Stimulated activated CD8-positive, alpha-beta memory T cell treated with anti-CD3 and anti-CD28 coated beads, Interleukin-2, amount 100 ng/mL, for 48 hours (primary cell): ENCODE data around the gene FXR2.
A peak's percentile ranks its signal among the peaks of the same experiment; 100 is the strongest.
"Not testable (repeated sequence)": the region's sequence is repeated elsewhere in the genome, so short reads cannot be mapped to it uniquely, and the experiment has no call there.

Experiments
- DNase-seq, 2 donors: peaks; one replicate each; pipeline ENCODE4 v3.0.0-alpha.2; 2020; ENCODE audit warnings: low read depth in 2 of 2

The FXR2 gene

GRCh38 chr17:7614425-7615264 lies at the start of gene FXR2:
Gene FXR2, minus strand, starts transcription at chr17:7614897. Its CDS starts 365 bp downstream, at chr17:7614532.
- peak; percentile 99 to 100 for DNase-seq

DNA sequence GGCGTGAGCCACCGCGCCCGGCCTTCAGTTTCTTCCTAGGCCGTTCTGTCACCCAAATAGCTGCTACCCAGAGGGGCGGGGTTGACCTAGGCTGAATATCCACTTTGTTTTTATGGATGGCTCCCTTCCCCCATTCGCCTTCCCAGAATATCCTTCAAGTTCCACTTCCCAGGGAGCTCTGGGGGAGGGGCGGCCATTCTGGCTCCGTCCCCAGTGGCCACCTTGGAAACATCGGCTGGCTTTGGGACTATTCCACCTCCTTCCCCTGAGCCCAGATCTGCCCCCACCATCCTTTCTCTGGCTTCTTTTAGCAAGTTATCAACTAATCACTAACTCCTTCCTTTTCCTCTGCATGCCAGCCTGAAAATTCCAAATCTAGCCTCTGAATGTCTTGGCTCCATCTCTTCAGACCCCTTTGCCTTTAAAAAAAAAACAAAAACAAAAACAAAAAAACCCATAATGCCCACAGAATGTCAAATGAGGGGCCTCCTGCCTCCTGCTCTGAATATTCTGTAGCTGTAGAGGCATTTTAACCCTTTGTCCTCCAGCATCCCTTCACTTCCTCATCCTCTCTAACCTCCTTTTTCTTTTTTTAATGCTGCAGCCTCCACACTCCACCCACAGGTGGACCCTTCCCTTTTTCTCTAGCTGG lies 42.4 kb upstream of the FXR2 start:
- no peak for DNase-seq

- DNase-seq = no peak
Measured at GRCh38 chr17:7655541-7655840, 40.8 kb upstream of the FXR2 start.

DNA sequence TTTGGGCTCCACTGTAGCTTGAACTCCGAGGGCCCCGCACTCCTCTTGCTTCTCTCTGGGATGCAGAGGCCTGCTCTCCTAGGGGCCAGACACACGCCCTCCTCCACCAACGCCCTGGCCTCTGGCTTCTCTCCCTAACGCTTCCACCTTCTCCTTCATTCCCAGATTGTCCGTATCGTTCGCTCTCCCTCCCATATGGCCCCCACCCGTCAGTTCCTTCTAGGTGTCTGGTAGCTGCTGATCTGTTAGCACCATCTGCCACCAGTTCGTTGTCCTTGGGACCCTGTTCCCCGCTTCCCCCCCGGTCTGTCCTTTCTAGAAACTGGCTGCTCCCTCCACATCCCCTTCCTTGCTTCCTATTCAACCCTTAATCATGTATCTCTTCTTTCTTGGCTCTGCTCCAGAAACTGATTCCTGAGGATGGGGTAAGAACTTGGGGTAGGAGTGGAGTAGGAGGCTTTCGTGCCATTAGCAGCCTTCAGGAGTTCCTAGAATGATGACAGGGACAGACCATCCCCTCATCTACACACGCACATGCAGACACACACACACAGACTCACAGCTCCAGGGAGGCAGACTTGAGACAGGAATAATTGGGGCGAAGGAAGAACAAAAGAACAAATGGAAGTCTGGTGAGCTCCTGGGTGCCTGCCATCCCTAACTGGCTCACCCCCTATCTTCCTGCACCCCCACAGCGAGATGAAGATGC lies 40.3 kb upstream of the FXR2 start:
- no peak for DNase-seq

DNA sequence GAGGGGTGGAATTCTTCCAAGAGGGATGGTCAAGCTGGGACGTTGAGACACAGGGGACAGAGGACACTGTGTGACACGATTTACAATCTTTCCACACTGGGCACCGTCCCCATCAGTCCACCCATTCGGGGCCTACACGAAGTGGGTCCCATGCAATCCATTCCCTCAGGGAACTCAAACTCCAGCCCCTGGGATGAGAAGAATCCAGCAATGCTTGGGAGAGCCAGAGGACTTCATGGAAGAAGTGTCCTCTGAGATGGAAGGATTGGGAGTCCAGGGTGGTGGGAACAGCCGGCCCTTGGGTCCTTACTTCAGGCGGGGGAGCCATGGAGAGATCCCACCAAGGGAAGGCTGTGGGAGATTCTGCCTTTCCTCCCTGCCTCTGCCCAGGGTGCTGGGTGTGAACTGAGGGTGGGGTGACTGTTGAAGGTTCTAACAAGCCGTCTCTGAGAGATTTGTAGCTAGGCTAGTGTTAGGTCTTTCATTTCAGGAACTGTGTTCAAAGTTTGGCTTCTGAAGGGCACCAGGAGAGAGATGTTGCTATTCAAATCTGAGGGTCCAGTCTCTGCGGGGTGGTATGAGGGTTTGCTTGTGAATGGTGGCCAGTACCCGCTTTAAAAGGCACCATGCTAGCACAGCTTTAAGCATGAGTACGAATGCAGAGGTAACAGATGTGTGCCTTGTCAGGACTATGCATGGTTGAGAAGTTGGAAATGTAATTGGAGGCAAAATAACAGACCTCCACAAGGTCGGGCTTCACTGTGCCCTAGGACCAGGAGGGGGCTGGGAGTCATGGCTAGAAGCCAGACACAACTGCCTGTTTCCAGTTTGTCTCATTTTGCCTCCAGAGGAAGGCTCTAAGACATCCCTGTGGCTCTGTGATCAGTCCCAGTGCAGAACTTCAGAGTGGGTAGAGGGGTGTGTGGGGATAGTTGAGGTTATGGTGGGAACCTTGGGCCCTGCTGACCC lies 38.0 kb upstream of the FXR2 start:
- DNase-seq = no peak

- DNase-seq = no peak
Measured at GRCh38 chr17:7651665-7652387, 37.1 kb upstream of the FXR2 start.

DNA sequence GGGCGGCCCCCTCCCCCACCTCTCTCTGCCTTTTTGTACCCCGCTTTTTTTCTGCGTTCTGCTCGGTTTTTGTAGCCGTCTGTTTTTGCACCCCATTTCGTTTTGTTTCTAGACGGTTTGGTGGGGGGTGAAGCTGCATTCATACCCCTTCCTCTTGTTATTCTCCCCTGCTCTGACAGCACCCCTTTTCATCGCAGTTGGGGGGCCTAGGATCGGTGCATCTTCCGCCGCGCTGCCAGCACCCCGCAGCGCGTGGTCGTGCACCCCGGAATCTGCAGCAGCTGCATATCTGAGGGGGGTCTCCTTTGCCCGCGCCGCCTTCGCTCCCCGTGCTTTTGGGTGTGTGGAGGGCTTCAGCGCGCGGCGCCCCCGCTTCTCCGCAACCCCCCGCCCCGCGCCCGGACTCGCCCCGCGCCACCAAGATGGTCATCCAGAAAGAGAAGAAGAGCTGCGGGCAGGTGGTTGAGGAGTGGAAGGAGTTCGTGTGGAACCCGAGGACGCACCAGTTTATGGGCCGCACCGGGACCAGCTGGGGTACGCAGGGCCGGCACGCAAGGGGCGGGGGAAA lies 36.5 kb upstream of the FXR2 start:
- DNase-seq = no peak

GRCh38 chr17:7650509-7651096 lies 35.9 kb upstream of the FXR2 start, which contains the start of gene ATP1B2:
Gene ATP1B2, plus strand, starts transcription at chr17:7650926. Its CDS starts 593 bp downstream, at chr17:7651519.
- DNase-seq = peak; percentile 59 to 60

DNA sequence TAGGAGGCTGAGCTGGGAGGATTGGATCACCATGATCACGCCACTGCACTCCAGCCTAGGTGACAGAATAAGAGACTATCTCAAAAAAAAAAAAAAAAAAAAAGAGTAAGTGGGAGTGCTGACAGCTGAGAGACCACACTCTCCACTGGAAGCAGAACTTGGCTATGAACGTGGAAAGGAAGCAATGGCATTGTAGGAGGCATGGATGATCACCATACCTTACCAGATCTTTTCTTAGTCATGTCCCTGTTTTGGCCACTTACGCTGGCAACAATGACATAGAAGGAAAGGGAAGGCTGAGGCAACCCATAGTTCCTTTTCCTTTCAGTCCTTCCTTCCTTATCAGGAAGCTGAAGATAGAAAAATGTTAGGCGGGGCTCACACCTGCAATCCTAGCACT lies 32.3 kb upstream of the FXR2 start:
- DNase-seq = no peak

DNA sequence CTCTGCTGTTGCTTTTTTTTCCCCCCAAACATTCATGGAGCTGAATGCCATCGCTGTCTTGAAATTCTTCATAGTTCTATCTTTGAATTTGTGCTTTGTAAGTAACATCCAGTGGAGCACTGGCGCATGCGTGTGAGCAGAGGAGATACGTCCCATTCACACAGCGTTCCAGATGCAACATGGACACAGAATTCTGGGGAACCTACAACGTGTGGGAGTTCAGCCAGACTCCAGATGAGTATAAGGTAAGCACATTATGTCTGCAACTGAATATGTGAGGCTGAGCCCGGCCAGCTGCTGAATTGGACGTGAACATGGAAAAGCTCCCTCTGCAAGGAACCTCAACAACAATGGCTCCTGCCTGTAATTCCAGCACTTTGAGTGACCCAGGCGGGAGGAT lies 31.8 kb upstream of the FXR2 start:
- DNase-seq = no peak

DNA sequence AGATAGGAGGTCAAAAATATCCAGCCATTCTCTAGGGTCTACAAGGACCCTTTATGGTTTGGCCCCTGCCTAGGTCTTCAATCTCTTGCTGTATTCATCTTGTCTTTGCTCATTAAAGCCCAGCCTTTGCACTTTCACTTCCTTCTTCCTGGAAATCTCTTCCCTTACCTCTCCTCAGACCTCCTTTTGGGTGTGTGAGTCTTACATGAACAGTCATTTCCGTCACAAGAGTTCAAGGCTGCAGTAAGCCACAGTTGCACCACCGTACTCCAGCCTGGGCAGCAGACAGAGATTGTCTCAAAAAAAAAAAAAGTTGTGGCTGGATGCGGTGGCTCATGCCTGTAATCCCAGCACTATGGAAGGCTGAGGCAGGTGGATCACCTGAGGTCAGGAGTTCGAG lies 30.1 kb upstream of the FXR2 start:
- DNase-seq = no peak

GRCh38 chr17:7641635-7642034 lies 26.9 kb upstream of the FXR2 start:
- DNase-seq = not testable (repeated sequence)

- DNase-seq = no peak
Measured at GRCh38 chr17:7640783-7641182, 26.1 kb upstream of the FXR2 start.

GRCh38 chr17:7636163-7636562 lies 21.5 kb upstream of the FXR2 start:
- DNase-seq = no peak

DNA sequence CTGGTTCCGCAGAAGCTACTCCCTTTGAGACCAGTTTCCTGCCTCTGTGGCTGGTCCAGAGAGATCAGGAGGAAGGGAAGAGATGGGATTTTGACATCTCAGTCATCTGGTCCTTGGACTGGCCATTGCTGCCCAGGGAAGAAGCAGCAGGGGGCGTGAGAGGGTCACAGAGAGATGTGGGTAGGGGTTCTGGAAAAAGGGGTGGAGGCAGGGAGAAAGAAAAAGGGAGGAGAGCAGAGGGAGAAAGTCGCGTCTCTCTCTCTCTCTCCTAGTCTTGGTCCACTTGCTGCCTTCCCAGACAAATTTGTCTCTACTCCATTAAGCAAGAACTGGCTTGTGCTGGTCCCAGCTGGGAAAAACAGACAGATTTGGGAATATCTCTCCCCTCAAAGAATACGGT lies 19.7 kb upstream of the FXR2 start:
- peak in 1 of 2 donors; percentile 8 for DNase-seq

DNA sequence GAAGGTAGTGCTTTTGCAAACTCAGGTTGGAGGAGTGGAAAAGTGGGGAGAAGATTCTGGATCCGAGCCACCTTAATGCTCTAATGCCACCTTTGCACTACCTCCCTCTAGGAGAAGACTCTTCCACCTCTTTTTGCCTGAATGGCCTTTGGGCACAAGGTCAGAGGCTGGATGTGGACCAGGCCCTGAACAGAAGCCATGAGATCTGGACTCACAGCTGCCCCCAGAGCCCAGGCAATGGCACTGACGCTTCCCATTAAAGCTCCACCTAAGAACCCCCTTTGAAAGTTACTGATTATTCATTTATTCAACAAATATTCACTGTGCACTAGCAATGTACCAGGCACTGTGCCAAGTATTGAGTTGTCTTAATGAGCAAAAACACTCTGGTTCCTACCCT lies 18.4 kb upstream of the FXR2 start:
- DNase-seq = no peak

- DNase-seq = no peak
Measured at GRCh38 chr17:7632492-7632894, 17.8 kb upstream of the FXR2 start.

DNA sequence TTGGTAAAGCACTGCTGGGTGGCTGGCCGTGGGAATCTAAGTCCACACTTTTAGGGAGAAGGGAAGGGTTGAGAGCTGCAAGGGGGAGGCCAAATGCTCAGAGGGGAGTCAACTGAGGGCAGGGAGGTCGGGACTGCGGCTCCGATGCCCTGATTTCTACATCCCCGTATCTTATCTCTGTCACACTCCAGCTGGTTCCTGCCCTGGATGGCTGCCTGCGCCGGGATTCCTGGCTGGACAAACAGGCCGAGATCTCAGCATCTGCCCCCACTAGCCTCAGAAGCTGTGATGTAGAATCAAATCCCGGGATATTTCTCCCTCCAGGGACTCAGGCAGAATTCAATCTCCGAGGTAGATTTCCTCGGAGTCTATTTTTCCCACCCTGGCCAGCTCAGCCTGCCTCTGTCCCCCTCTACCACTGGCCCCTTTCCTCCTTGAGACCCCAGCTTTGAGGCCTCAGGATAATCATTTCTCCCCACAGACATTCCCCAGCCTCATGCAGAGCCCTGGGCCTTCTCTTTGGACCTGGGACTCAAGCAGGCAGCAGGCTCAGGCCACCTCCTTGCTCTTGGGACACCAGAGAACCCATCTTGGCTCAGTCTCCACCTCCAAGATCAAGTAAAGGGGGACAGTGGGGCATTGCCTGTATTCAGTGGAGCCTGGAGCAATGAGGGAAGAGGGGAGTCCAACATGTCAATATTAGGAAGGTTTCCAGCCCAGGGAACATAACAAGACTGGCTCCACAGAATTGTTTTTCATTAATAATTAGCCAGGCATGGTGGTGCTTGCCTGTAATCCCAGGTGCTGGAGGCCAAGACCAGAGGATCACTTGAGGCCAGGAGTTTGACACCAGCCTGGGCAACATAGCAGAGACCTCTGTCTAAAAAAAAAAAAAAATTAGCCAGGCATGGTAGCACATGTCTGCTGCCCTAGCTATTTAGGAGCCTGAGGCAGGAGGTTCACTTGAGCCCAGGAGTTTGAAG lies 17.0 kb upstream of the FXR2 start:
- DNase-seq = no peak
